ENCODE measurements around the gene ATXN7L1.

ATXN7L1 gene

DNA sequence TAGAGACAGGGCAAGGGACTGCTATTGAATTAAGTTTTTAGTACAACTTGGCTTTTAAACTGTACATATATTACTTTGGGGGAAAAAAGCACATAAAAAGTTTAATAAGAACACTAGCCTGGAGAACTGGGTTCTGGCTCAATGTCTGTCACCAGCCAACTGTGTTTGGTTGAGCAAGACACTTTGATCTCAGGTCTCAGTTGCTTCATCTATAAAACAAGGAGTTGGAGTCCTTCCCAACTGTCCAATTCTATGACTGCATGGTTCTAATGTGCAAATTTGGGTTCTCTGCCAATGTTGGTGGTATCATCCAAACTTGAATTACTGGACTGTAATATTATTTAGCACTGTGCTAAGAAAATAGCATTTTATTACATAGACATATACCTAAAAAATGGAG, 50.3 kb downstream of the ATXN7L1 start:
- DNase-seq: no peak

DNA sequence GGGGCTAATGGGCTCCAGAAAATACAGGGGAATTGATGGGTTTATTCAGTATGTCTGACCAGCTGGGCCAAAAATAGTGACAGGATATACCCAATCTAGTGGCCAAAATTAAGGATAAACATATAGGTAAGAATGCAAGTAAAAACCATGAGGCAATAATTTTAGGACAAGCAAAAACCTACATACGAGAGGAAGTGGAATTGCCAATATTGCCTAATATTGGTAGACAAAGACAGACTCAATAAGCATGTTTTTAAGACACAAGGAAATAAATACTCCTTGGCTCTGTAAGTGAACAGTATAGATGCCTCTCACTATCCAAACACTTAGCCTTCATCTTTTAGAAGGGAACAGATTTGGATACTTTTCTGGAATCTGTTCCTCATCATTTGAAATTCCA, 51.0 kb downstream of the ATXN7L1 start:
- DNase-seq: no peak

DNA sequence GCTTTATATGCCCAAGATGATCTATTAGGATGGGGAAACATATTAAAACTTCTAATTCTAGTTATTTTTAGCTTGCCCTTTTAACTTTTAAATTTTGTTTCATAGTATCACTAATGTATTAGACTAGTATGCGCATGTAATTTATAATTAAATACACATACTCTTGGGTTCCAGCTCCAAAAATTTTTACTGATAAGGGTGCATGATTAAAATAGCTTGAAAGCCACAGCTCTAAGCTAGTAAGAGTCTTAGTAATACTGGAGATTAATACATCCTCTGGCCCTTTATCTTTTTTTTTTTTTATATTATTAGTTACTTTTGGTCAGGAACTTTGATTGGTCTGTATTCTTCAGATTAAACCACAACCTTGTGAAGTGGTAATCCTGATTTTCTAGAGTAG, 53.6 kb downstream of the ATXN7L1 start:
- no peak for DNase-seq

DNA sequence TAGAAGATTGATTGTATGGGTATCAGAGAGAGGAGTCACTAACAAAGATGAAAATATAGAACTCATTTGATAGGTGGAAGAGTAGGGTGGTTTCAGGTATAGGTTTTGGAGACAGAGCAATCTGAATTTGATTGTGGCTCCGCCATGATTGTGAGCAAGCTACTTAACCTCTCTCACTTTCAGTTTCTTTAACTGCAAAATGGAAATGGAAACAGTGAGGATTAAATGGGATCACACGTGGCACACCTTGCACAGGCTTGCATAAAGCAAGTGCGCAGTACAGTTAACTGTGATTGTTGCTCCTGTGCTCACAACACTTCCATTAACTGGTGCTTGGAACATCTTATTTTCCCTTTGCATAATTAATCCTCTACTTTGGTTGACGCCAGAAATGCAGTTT, 54.9 kb downstream of the ATXN7L1 start:
- no peak for DNase-seq

DNA sequence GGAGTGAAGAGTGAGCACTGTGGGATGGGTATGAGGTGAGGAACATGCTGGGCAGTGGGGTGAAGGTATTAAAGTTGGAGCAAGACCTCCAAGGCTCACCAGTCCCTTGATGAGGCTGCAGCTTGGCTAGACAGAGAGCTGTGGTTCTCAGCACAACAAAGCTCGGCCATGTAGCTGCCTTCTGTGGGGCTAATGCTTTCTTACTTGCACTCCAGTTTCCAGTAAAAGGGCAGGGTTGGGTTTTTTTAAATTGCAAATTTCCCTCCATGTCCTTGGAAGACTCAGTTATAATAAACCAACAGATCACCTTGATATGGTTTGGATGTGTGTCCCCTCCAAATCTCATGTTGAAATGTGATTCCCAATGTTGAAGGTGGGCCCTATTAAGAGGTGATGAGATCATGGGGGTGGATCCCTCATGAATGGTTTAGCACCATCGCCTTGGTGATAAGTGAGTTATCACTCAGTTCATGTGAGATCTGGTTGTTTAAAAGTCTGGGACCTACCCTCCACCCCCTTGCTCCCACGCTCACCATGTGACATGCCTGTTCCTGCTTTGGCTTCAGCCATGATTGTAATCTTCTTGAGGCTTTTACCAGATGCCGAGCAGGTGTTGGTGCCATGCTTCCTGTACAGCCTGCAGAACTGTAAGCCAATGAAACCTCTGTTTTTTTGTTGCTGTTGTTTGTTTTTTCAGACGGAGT, 55.9 kb downstream of the ATXN7L1 start:
- DNase-seq: no peak

DNA sequence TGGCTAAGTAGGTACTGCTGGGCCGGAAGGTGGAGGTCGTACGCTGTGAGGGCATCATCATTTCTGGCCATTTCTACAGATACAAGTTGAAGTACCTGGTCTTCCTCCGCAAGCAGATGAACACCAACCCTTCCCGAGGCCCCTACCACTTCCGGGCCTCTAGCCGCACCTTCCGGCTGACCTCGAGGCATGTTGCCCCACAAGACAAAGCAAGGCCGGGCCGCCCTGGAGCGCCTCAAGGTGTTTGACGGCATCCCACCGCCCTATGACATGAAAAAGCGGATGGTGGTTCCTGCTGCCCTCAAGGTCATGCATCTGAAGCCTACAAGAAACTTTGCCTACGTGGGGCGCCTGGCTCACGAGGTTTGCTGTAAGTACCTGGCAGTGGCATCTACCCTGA, 56.8 kb downstream of the ATXN7L1 start:
- no peak for DNase-seq

DNA sequence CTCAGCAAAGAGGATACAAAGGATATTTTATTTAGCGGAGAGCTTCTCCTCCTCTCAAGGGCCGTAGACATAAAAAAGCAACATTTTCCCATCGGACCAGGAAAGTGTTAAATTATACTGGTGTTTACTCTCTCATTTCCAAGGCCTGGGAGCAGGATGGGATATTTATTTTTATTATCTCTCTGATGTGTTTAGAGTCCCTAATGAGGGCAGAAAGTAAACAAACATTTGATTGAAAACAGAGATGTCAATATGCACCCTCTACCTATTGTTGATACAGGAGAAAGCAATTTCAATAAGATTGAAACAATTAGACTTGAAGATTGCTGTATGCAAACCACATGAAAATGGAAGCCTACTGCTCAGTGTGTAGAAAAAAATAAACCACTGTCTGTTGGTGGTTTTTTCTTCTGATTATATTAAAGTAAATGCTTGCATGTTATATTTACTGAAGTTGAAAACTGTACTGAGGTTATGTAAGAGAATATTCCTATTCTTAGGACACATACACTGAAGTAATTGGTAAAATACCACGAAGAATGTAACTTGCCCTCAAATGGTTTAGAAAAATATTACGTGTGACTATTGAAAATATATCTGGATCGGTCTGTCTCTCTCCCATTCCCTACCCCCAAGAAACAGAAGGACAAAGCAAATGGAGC, 59.3 kb downstream of the ATXN7L1 start:
- DNase-seq: no peak

DNA sequence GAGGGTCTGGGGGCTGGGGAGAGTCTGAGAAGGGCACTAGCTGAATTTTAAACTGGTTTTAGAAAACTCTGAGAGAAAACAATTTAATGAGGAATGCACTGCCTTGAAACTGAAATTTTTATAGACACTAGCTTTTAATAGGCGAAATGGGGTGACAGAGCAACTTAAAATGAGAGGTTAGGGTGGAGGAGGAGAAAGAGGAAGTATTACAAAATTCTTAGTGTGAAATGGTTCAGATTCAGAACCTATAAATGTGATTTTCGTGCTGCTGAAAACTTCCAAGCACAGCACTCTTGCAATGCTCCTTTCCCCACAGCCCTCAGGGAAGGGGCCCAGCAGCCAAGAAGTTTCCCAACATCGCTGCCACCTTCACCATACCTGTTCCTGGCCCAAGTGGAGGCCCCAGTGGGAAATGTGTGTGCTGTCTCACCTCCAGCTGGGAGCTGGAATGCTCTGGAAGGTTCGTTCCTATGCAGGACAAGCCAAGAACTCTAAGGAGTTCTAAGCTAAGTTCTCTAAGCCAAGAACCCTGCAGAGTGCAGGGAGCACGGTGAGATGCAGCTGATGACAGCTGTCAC, 60.0 kb downstream of the ATXN7L1 start:
- DNase-seq: no peak

DNA sequence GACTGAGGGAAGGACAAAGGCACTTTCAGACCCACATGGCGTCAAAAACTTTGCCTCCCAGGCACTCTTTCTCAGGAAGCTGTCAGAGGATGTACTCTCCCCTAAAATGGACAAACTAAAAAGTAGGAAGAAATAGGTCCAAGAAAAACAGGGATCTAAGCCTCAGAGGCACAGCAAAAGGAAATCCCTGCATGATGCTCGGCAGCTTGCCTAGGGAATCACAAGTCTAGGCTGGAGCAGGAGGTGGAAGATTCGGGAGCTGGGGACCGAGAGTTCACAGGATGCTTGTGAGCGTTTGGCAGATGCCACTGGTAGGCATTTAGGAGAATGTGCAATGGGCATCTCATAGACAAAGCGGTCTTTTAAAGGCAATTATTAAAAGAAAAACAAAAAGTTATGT, 60.8 kb downstream of the ATXN7L1 start:
- no peak for DNase-seq

DNA sequence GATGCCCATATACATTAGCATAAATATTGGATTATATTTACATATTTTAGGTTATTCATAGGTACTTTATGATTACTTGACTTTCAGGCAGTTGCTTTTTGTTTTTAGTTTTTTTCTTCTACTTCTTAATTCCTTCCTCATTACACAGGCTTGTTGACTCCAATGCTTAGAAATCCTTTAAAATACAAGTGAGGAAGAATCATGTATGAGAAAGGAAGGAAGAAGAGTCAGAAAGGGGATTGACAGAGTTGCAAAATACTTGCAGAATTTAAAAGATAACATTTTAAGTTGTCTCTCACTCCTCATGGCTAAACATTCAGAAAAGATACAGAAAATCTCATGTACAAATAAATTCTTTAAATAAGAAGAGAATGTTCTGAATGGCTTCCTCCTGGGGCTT, 61.9 kb downstream of the ATXN7L1 start:
- no peak for DNase-seq

DNA sequence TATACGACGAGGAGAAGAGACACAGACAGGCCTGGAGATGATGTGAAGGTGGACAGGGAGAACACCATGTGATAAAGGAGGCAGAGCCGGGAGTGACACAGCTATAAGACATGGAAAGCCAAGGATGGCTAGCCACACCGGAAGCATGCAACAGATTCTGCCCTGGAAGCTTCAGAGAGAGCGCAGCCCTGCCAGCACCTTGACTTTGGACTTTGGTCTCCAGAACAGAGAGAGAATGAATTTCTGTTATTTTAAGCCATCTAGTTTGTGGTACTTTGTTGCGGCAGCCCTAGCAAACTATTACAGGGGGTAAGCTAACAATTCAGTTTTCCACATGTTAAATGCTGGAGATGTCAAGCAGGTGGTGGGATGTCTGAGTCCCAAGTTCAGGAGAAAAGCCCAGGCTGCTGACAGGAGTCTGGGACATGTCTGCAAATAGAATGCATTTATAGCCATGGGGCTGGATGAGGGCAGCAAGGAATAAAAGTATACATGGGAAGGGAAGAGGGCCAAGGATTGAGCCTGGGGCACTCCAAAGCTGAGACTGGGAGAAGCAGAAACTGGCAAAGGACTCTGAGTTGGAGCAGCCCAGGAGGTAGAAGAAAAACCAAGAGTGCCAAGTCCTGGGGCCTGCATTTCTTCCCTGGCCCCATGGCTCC, 65.1 kb downstream of the ATXN7L1 start:
- DNase-seq: no peak

DNA sequence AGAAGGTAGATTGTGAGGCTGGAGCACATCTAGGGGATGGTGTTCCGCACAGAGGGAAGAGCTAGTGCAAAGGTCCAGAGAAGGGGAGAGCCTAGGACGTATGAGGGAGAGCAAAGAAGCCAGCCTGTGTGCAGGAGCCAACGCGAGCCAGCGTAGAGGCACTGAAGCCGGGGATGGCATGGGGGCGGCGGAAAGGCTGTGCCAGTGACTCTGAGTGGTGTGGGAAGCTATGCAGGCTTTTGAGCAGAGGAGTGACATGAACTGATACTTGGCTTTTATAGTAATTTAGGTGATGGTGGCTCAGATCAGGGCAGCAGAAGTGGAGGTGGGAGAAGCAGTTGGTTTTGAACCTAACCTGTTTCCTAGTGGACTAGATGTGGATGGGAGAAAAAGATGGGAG, 65.8 kb downstream of the ATXN7L1 start:
- no peak for DNase-seq

DNA sequence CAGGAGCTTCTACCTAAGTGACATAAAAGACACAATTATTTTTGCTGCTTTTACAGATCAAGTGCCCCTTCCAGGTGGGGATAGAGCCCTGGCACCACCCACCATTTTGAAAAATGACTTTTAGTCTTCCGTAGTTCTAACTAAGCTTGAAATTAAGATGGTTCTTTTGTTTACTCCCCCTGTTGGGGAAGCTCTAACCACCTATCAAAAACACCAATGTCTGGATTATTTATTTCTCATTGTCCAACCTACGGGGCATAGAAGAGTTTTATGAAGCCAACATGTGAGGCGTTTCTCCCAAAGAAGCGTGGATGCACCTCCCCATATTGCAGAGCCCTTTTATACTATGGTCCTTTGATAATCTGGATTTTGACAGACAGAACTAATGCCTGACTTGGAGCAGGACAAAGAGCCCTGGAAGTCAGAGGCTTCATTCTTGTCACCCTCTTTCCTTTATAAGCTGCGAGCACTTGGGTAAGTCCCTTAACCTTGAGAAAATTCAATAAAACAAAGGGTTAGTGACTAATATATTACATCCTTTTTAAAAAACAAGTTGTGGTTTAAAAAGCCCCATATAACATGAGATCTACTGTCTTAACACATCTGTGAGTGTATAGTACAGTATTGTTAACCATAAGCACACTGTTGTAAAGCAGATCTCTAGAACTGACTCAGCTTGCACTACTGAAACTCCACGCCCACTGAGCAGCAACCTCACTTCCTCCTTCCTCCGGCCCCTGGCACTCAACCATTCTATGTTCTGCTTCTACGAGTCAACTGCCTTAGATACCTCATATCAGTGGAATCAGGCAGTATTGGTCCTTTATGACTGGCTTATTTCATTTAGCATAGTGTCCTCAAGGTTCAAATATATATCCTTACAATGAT, 67.5 kb downstream of the ATXN7L1 start:
- peak; percentile 53 for DNase-seq

DNA sequence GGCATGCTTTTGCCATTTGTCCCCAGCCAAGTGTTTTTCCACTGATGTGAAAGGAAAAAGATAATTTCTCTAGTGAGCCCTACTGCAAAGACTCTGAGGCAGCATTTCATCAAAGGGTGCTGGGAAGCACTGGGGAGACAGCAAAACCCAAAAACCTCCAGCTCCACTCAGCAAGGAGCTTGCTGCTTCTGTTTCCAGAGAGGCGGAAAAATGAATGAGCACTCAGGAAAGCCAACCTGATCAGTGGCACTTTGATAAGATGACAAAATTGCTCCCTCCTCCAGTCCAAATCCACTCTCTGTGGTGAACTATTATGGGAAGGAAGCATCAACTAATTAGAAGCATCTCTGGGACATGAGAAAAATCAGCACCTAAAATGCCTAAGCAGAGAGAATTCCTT, 68.2 kb downstream of the ATXN7L1 start:
- DNase-seq: no peak

DNA sequence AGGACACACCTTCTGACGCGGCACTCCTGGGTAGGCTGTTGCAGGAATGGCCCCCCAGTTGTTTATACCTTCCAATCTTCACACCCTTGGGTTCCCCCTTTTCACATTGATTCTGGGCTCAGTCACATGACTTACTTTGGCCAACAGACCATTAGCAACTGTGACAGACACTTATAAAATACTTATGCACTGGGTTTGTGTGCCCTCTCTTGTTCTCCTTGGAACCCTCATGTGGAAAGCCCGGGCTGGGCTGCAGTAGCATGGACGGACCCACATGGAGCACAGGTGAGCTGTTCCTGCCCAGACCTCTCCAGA, 69.0 kb downstream of the ATXN7L1 start:
- no peak for DNase-seq

DNA sequence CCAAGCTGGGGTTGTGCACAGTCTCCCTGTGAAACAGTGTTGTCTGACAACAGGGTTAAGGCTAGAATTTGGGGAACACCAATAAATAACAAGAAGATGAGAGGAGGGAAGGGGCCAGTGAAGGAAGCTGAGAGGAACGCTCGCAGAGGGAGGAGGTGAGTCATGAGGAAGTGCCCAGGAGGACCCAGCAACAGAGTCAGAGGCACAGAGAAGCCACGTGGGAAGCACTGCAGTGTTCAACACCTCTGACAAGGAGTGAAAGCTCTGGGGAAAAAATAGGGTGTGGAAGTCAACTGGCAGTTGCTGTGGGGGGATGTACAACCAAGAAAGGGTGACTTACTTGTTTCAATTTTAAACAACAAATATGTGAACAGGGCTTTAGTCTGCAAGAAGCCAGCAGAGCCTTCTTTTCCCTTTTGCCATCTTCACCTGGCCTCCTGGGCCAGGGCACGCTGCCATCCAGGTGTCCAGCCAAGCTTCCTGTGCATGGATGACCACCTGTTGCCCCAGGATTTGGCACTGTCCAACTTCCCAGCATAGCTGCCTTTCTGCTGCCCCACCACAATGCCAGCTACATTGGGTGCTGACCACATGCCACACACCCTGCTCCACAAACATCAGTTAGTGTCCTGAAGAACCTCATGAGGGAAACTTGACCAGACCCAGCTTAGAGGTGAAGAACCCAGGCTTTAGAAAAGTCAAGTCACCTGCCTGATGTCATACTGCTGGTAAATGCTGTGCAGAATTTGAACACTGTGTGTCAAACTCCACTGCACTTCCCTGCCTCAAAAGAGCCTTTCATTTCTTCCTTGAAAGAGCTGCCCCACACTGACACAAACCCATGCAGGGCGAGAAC, 69.6 kb downstream of the ATXN7L1 start:
- DNase-seq: peak; percentile 23

DNA sequence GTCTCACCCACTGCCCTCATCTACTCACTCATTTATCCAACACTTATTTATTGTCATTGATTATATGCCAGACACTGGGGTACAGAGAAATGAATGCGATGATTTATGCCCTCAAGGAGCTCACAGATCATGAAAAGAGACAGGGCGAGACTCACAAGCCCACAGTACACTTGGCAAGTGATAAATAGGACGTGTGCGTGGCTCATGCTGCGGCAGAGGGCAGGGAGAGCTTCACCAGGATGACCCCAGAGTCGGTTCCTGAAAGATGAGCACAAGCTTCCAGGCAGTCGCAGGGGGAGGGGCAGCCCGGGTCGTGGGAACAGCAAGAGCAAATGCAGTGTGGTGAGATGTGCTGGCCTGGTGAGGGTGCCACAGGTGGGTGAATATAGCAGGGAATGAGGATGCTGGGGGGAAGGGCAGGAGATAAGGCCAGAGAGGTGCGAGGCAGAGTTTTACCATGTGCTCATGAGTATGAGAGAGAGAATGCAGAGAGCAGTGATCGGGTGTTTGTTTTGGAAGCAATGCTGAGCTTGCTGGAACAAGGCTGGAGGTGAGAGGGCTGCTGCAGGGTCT, 70.9 kb downstream of the ATXN7L1 start:
- DNase-seq: no peak

DNA sequence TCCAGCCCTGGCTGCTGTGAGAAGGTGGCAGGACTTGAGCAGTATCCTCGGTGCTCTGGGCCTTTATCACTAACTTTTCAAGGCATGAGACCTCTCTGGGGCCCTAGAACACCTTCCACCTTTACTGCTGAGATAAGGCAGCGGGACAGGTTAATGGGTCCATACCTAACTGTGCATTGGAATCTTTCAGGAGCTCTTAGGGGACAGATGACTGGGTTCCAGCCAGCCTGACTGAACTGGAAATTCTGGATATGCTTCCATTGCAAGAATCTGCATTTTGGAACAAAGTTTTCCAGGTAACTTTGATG, 73.0 kb downstream of the ATXN7L1 start:
- DNase-seq: no peak

DNA sequence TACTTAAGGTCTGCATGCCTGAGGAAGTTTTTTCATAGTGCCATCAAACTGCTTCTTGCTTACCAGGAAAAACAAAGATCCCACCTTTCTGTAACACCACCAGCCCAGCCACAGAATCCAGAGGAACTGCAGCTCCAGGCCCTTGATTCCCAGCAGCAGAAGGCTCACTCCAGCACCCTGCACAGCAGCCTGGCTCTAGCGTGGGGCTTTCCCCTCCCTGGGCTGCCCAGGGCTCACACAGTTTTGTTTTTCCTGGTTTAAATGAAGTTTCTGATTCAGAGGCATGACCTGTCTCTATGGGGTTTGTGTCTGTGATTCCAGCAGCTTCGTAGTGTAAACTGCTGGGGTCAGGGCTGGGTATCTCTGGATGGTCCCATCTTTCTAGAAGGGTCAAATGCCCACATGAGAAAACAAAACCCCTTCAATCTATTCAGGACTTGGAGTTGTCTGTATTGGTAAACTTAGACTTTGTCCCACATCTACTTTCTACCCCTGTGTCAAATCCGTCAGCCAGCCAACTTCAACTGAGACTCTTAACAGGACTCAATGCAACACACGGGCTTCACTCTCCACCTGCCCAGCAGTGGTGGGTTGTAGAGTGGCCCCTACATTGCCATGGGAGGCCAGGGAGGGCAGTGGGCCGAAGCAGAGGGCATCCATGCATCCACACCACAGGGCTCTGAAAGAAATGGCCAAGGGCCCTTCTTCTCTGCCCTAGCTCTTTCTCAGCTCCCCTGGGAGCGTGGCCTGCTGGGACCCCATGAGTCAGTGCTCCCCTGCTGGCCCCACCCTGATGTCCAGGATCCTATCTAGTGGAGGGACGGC, 73.6 kb downstream of the ATXN7L1 start:
- DNase-seq: no peak

DNA sequence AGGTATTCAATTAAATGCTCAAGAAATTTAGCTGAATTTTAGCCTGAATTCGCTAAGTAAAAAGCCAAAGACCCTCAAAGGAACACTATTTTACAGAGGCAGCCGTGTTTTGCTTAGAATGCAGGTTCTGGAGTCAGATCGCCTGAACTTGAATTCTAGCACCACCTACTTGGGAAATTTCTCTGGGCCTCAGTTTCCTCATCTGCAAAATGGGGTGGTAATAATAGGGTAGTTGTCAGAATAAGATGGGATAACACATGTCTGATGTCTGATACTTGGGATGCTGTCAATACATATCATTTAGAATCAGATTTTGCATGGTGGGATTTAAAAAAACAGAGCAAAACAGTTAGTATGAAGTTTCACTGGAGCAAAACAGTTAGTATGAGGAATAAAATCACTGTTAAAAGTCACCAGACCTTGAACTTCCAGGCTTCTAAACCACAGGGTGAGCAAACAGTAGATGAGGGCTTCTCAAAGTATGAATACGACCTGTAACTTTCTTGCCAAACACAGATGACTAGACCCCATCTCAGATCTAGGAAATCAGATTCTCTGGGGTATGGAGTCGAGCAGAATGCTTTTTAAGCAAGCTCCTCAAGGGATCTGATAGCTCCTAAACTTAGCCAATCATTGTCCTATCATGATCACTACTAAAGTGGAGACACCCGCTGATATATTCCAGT, 75.4 kb downstream of the ATXN7L1 start:
- no peak for DNase-seq
